Fibroblast of lung (primary cell): Measurements from ENCODE around the gene SH2D5. TPM values are rescaled to one million over a fixed set of nuclear protein-coding genes. Genes with fewer than 3 reads are reported as not detected.

ENCODE experiments used
- DNase-seq, 2 donors: peaks; one replicate each; pipeline versions ENCODE4 v3.0.0 to v3.0.0-alpha.2; 2010; ENCODE audit warnings: low read depth in 2 of 2
- H2AFZ ChIP-seq: 2 replicates; pipeline ENCODE4 v1.5.1; 2012; ENCODE audit warnings: low read length, control low read depth, inconsistent platforms
- H3K27ac ChIP-seq: 2 replicates; pipeline ENCODE4 v1.5.1; 2011; ENCODE audit warnings: low read length, control low read depth; ENCODE audit not compliant: insufficient read depth
- H3K27me3 ChIP-seq: 2 replicates; pipeline ENCODE4 v1.5.1; 2011; ENCODE audit warnings: mild to moderate bottlenecking, low read length; ENCODE audit not compliant: control insufficient read depth, insufficient read depth
- H3K36me3 ChIP-seq: 2 replicates; pipeline ENCODE4 v1.5.1; 2011; ENCODE audit warnings: low read length; ENCODE audit not compliant: control insufficient read depth, insufficient read depth
- H3K4me1 ChIP-seq: 2 replicates; pipeline ENCODE4 v1.5.1; 2011; ENCODE audit warnings: low read length; ENCODE audit not compliant: control insufficient read depth, insufficient read depth; ENCODE audit errors: extremely low read depth
- H3K4me2 ChIP-seq: 2 replicates; pipeline ENCODE4 v1.5.1; 2011; ENCODE audit warnings: low read length, control low read depth; ENCODE audit not compliant: insufficient read depth; ENCODE audit errors: extremely low read depth
- H3K4me3 ChIP-seq, 4 experiments: fragments of 200-600 bp in 1 of 4; sonication (generic) in 1 of 4; replicated peaks in 1 of 4; 2 replicates each; pipeline ENCODE4 v1.5.1; 2011 to 2016; ENCODE audit warnings: low read length in 4 of 4, low read depth in 3 of 4, mild to moderate bottlenecking in 3 of 4, control low read depth in 2 of 4, inconsistent platforms in 1 of 4, mixed read lengths in 1 of 4; ENCODE audit not compliant: insufficient read depth in 1 of 4; ENCODE audit errors: control extremely low read depth in 1 of 4
- H3K79me2 ChIP-seq: 2 replicates; pipeline ENCODE4 v1.5.1; 2012; ENCODE audit warnings: mild to moderate bottlenecking, low read length, inconsistent platforms; ENCODE audit not compliant: control insufficient read depth, insufficient read depth
- H3K9ac ChIP-seq: 2 replicates; pipeline ENCODE4 v1.5.1; 2011; ENCODE audit warnings: mild to moderate bottlenecking, low read length, control low read depth; ENCODE audit not compliant: insufficient read depth
- H3K9me3 ChIP-seq: 2 replicates; pipeline ENCODE4 v1.5.1; 2012; ENCODE audit warnings: low read depth, low read length; ENCODE audit not compliant: control insufficient read depth, insufficient read depth
- H4K20me1 ChIP-seq: 2 replicates; pipeline ENCODE4 v1.5.1; 2011; ENCODE audit warnings: low read length; ENCODE audit not compliant: control insufficient read depth, insufficient read depth; ENCODE audit errors: extremely low read depth
- CTCF ChIP-seq, 2 donors: IDR thresholded peaks in 1 of 2; conservative IDR thresholded peaks in 1 of 2; 1 replicate in 1 of 2; 2 replicates in 1 of 2; pipeline ENCODE4 v1.5.1; 2011 to 2012; ENCODE audit warnings: low read length in 2 of 2, control low read depth in 1 of 2, inconsistent platforms in 1 of 2, low read depth in 1 of 2, mild to moderate bottlenecking in 1 of 2
- EZH2 ChIP-seq: IDR thresholded peaks from 2 replicates; pipeline ENCODE4 v1.5.1; 2012; ENCODE audit warnings: low read length, control low read depth, mild to moderate bottlenecking; ENCODE audit errors: missing control alignments
- polyA plus RNA-seq, 2 donors: library from polyadenylated mRNA; depleted of rRNA in 1 of 2; stranded (reverse) in 1 of 2; unstranded in 1 of 2; fragments of >200 nt; gene quantifications; 2 replicates each; pipeline ENCODE4 v1.2.1, GENCODE V29; 2011 to 2012; ENCODE audit warnings: missing spikeins in 1 of 2
- total RNA-seq: library from RNA; depleted of rRNA; stranded (reverse); fragments of >200 nt; gene quantifications from 2 replicates; pipeline ENCODE4 v1.2.1, GENCODE V29; 2014

The SH2D5 gene
- total and polyA plus RNA-seq, 2 donors (not counting 1 experiment from before 2014, with no cell fraction given), result 3.6 to 5.0 TPM

- Histone ChIP-seq H3K27me3 (no peaks in the 10 kb centered on the region), H3K79me2 (no peaks in the 10 kb centered on the region), H3K4me2 (no peak overlapping the region), H3K27ac (no peak overlapping the region), H4K20me1 (no peaks in the 10 kb centered on the region), H3K9me3 (no peaks in the 10 kb centered on the region), H3K36me3 (peaks cover 1% of the 10 kb centered on the region), H2AFZ (no peak overlapping the region), H3K9ac (no peak overlapping the region), H3K4me1 (peaks cover 6% of the 10 kb centered on the region), H3K4me3 (no peak overlapping the region)
- no peak for DNase-seq
- TF ChIP-seq CTCF (conservative IDR thresholded peaks at IDR 0.05 in 1 of 2, IDR thresholded peaks at IDR 0.05 in 1 of 2; ENCODE audit: low read depth in 1 of 2, low read length in 2 of 2), result no peak
- TF ChIP-seq EZH2, result no peak
Measured at GRCh38 chr1:20726932-20727745, 5.4 kb downstream of the SH2D5 start.

GRCh38 chr1:20726118-20726911 is 6.2 kb downstream of the SH2D5 start:
- Histone ChIP-seq H3K27me3 (no peaks in the 10 kb centered on the region), H3K9ac (no peak overlapping the region), H3K4me3 (no peak overlapping the region), H3K79me2 (no peaks in the 10 kb centered on the region), H2AFZ (no peak overlapping the region), H3K9me3 (no peaks in the 10 kb centered on the region), H3K4me2 (no peak overlapping the region), H3K36me3 (peaks cover 3% of the 10 kb centered on the region), H3K27ac (no peak overlapping the region), H4K20me1 (no peaks in the 10 kb centered on the region), H3K4me1 (peaks cover 6% of the 10 kb centered on the region)
- TF ChIP-seq CTCF (conservative IDR thresholded peaks at IDR 0.05 in 1 of 2, IDR thresholded peaks at IDR 0.05 in 1 of 2; ENCODE audit: low read depth in 1 of 2, low read length in 2 of 2) (no peak), EZH2 (no peak)
- no peak for DNase-seq
